Epidermal melanocyte (primary cell): Measurements from ENCODE around the gene RFC5.
"Not testable (repeated sequence)": the region's sequence is repeated elsewhere in the genome, so short reads cannot be mapped to it uniquely, and the experiment has no call there.

Experiments
- DNase-seq: peaks from one replicate; pipeline ENCODE4 v3.0.0; 2011; ENCODE audit warnings: low spot score; ENCODE audit not compliant: insufficient read length

RFC5 gene

DNA sequence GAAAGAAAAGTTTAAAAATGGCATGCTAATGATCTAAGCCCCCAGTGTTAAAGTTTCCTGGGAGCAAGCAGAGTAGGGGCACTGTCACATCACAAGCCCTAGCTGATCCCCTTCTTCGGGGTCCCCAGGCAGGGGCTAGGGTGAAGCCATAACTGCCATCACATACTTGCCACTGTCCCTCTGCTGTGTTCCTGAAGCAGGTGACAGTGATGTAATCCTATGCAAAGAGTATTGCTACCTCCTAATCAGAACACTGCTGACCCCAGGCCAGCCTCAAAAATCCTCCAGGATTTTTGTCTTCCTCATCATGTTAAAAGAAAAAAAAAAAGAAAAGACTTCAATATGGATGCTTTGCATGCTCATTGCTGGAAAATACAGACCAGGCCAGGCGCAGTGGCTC is 1.2 kb upstream of the RFC5 start:
- DNase-seq: no peak

DNA sequence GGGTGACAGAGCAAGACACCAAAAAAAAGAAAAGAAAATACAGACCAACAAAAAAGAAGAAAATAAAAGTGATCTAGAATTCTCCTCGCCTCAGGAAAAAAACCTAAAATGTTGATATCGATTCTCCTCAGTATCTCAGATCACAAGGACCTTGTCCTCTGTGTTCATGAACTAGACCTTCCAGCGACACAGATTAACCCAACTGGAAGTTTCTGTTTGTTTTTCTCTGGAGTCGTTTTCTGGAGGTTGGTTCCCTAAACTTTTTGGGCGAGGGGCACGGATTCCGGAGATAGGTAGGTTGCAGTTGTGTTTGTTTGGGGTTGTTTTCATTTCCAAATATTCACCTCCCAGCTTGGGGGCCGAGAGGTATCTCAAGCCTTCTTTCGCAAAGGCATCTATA is 559 bp upstream of the RFC5 start:
- DNase-seq: no peak

DNA sequence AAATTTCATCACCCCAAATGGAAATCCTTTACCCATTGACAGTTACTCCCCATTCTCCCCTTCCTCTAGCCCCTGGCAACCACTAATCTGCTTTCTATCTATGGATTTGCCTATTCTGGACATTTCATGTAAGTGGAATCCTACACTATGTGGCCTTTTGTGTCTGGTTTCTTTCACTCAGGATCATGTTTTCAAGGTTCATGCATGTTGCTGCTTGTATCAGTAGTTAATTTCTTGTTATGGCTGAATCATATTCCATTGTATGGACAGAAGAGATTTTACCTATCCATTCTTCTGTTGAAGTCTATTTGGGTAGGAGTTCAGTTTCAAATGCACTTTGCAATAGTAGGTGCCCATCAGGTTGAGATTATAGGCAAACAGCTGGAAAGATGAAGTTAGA is 1.4 kb downstream of the RFC5 start:
- no peak for DNase-seq

DNA sequence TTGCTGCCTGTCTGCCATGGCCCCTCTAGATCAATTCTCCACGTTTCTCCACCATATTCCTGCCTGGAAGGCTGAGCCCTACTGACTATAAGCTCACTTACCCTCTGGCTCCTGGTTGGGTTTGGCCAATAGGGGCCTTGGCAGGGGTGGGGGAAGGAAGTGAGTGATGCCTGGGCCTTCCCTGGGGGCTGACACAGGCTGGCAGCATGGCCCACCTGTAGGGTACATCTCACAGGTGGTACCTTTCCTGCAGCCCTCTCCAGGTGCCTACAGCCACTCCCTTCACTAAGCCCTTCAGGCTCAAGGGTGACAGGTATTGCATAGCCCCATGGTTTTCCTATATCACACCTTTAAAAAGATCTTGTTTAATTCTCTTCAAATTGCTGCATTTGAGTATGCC is 3.5 kb downstream of the RFC5 start:
- no peak for DNase-seq

DNA sequence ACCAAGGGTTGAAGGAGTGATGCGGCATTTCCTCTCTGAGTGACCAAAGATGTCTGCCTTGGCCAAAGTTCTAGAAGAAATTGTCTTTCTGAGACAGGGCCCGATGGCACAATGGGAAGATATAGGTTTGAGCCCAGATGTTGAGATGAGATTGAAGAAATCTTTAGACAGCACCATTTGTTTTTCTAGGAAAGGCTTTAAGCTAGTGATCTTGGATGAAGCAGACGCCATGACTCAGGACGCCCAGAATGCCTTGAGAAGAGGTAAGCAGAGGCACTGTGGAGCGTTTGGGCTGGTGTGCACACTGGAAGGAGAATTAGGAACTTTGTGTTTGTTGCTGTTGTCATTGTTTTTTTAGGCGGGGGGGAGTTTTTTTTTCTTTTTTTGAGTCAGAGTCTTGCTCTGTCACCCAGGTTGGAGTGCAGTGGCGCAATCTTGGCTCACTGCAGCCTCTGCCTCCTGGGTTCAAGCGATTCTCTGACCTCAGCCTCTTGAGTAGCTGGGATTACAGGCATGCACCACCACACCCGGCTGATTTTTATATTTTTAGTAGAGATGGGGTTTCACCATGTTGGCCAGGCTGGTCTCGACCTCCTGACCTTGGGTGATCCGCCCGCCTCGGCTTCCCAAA is 5.7 kb downstream of the RFC5 start:
- not testable (repeated sequence) for DNase-seq

DNA sequence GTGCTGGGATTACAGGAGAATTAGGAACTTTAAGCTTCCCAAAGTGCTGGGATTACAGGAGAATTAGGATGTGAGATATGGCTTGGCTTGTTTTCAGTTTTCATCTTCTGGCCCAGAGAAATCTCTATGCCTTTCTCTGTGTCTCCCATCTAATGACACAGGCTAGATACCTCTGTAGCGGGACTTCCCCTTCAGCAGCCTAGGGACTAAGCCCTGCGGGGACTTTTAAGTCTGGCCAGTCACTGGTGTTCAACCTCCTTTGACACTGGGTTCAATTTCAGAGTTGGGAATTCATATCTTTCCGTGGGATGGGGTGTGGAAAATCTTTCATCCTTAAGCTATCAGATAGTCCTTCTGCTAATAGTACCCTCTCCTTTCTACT is 6.2 kb downstream of the RFC5 start:
- no peak for DNase-seq

DNA sequence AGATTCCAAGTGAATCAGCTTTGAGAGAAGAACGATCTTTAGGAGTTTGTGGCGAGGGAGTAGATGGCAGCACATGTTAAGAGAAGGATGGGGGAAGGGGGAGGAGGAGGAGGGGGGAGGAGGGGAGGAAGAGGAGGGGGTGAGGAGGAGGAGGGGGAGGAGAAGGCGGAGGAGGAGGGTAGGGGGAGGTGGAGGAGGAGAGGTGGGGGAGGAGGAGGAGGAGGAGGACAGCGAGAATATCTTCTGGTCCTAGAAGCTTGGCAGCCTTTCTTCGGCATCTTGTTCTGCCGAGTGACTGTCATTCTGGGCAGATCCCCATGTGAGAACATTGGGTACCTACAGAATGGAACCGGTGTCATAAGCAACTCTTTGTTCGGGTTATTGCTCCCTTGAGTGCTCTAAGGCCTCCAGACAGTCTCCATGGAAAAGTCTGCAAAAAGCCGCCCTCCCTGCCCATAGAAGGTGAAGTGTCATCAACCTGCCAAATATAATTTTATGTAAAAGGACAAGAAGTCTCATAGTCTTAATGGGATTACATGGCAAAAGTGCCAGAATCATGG is 6.9 kb downstream of the RFC5 start:
- DNase-seq: no peak

DNA sequence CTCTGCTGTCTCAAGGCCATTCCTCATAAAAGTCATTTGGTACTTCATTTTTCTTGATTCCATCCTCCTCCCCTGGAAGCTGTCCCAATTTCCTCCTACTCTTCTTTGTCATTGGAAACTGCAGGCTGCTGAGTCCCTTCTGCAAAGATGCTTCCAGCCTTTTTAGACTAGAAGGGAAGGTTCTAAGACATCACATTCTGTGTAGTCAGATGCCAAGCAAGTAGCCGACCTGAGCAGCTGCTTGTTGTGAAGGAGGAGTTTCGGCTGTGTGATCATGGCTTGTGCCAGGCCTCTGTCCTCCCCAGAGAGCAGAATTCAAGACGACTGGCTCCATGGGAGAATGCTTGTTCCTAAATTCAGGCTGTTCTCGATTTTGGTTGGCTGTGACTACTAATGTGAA is 8.7 kb downstream of the RFC5 start:
- no peak for DNase-seq

DNA sequence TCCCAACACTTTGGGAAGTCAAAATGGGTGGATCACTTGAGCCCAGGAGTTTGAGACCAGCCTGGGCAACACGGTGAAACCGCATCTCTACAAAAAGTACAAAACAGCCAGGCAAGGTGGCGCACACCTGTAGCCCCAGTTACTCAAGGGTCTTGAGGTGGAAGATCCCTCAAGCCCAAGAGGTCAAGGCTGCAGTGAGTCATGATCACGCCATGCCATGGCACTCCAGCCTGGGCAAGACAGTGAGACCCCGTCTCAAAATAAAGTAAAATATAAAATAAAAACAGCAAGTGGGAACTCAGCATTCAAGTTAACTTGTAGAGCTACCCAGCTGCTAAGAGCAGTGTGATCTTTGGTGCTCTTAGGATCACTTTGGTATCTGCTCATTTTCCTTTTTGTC is 12.7 kb downstream of the RFC5 start:
- no peak for DNase-seq

DNA sequence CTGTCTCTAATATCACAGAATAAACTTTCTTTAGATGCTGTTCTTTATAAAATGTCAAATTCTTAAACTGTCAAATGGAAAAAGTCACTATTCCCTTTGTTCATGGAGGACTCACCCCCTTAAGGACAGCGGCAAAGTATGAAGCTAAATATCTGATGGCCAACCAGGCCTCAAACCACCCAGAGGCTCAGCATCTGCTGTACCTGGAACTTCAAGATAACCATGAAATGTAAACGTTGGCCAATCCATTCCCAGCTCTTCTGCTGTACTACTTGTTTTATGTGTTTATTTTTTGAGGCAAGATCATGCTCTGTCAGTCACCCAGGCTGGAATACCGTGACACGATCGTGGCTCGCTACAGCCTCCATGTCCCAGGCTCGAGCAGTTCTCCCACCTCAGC is 15.7 kb downstream of the RFC5 start:
- no peak for DNase-seq

DNA sequence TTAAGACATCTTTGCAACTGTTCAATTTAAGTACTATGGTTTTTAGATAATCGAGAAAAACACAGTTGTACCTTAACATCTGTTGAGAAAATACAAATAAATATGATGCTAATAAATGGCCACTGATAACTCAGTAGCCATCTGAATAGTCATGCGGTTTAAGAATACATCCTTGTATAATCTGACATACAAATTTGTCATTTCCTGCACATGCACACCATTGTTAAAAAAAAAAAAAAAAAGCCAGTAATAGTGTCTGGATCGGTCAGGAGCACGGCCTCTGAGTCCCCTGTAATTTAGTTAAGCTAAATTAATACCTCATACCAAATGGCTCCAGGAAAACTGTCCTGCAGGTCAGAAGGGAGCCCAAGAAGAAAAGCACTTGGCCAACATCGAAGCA is 16.8 kb downstream of the RFC5 start:
- no peak for DNase-seq

DNA sequence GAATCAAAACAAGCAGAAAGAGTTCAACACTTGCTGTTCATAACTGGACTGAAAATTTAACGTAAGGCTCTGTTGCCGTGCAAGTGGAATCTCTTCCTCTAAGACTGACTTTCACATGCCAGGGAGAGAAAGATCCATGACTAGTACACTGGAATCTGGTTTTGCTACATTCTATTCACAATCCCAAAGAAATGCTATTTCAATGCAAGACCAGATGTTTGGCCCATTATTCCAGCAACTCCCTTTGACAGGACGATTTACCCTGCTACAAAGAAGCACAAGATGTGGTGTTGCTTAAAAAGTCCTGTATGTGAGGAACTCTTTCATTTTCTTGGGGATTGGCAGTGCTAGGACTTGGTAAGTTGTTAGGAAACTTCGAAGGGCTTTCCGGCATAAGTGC is 17.4 kb downstream of the RFC5 start:
- DNase-seq: no peak

DNA sequence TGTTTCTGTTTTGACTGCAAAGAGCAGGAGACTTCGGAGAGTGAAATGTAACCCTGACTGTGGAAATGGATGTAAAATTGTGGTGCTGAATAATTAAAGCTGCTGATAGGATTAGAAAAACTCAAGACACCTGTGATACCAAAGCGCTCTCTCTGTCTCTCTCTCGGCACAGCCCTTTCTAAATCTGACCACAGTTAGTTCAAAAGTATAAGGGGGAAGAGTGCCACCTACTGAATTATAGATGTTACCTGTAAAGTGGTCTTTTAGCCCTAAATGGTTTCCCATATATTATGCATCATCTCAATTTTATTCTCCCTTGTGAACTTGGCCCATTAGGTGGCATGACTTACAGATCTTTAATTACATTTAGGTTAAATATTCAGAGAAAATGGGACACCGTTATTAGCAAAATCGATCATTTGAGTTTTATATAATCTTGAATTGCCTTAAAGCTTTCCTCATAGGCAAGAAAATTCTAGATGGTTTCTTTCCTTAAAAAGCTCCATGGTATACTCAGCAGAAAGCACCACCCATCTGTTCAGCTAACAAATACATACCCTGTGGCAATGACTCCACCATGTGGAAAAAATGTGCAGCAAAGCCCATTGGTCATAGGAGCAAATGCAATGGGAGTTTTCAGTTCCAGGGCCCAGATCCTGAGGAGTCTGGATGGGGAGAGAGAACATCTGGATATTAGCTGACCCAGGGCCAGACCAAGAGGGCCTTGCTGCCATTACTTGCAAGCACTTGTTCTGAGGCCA is 18.1 kb downstream of the RFC5 start:
- peak; percentile 23 for DNase-seq

DNA sequence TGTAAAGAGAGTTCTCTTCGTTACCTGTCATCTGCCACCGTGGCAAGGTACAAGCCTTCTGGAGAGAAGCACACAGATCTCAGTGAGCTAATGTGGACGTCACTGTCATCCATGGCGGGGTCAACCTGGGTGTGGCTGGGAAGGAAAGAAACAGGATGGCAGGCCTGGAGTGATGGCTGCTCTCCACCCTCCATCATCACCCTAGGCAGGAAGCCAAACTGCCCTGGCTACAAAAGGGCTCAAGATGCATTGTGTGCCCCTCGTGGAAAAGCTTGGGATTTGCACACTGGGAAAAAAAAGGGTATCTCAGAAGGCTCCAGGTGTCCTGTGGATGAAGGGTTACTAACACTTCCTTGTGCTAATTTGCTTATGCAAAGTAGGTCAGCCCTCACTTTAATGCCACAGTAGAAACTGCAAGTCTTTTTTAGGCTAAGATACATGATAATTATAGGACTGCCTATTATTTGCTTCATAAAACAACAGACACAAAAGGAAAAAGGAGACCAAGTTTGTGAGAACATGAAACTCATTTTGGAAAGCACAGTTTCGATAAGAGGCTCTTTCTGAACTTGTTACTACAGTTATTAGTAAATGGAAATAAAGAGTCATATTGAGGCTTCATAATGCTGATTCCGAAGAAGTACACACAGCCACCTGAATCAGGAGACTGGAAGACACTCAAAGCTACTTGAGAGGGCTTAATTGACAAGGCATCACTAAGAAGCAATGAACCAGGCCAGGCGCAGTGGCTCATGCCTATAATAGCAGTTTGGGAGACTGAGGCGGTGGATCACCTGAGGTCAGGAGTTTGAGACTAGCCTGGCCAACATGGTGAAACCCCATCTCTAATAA is 18.9 kb downstream of the RFC5 start:
- no peak for DNase-seq

DNA sequence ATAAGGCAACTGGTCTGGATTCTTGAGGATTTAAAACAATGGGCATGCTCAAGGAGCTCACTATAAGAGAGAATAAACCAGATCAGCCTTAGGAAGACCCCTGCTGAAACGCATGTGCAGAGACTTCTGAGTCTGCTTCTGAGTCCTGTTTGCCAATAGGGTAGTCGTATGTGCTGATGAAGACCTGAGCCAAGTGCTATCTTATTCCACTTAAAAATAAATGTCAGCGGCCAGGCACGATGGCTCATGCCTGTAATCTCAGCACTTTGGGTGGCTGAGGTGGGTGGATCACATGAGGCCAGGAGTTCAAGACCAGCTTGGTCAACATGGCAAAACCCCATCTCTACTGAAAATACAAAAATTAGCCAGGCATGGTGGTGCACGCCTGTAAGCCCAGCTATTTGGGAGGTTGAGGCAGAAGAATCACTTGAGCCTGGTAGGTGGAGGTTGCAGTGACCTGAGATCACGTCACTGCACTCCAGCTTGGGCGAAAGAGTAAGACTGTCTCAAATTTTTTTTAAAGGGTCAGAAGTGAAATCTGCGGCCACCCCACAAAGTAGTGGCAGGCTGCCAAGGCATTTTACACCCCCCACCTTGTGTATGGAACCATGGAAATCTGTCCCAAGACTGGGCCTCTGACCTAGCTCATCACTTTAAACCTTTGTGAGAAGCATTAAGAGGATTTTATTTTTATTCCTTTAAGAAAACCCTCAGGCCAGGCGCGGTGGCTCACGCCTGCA is 20.3 kb downstream of the RFC5 start:
- DNase-seq: no peak

DNA sequence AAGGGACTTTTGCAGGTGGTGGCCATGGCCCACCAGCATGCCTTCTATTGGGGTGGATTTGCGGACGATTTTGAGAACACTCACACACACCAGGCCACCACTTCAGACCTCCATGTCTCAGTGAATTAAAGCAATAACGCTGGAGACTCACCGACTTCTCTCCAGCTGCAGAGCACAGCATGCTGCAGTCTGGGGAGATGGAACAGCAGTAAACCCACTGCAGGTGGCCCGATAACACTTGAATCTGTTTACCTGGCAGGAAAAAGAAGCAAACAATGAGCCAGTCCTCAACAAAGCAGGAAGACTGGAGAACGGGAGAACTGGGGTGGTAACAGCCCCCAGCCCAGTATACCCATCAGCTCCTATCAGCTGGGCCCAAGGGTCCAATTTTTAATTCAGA is 21.6 kb downstream of the RFC5 start:
- DNase-seq: no peak

DNA sequence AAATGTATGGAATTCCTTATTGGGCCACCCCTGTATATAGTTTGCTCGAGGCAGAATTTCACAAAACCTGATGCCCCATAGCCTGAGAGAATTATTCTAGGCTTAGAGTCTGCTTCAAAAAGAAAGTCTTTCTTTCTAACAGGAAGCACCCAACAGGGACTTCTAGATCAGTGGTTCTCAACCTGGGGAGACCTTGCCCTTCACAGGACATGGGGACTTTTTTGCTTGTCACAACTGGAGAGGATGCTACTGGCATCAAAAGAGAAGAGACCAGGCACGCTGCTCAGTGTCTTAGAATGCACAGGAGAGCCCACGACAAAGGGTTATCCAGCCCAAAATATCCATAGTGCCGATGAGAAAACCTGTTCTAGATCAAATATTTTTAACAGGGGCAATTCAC is 25.6 kb downstream of the RFC5 start:
- DNase-seq: no peak

DNA sequence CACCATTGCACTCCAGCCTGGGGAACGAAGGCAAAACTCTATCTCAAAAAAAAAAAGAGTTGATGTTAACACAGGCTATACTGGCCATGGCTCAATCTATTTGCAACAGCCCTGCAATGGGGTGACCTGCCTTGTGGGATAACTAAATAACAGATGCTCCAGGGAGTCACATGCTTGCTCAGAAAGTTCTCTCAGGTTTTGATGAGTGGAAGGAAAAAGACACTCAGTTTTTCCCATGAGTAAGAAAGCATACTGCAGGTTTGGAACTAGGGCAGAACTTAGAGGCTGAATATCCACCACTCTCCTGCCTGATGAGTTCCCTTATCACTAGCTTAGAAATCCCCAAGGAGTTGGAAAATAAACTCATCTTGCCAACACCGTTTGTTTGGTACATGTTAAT is 27.6 kb downstream of the RFC5 start:
- DNase-seq: no peak

DNA sequence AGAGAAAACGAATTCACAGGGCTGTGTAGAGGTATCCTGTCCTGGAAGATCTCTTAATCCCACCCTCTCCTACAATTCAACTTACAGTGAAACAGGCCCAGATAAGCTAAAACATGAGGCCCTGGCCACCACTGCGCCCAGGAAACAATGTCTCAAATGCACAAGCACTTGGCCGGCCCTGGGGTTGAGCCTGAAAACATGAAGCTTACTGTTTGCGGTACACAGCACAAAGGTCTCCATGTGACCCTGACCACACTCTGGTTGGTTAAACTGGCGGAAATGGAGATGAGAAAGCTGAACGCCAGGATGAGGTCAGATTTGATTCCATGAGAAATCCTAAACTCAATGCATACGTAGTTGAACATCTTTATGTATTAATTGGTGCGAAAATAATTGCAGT is 28.1 kb downstream of the RFC5 start:
- no peak for DNase-seq

DNA sequence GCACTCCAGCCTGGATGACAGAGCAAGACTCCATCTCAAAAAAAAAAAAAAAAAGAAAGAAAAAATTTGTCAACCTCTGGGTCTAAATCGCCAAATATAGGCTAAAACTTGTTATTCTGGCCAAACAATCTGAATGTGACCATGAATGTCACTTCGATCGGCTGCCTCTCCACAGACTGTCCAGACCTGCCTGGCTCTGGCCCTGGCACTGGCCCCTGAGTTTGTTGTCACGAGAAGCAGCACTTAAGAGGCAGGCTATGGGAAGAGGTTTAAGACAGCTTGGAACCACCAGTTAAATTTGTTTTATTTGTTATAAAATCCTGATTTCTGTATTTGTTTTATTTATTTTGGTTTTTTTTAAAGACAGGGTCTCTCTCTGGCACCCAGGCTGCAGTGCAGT is 29.9 kb downstream of the RFC5 start:
- DNase-seq: no peak
